ENCODE results near the gene CDC14B. TPM values are rescaled to one million over a fixed set of nuclear protein-coding genes. Genes with fewer than 3 reads are reported as not detected.
A peak's percentile ranks its signal among the peaks of the same experiment; 100 is the strongest.

CDC14B gene
- total and polyA plus RNA-seq, 2 of the 4 experiments (the other 2 are of a cell fraction): 9.7 to 26.3 TPM

GRCh38 chr9:96612105-96612965 lies 7.3 kb downstream of the CDC14B start:
- Histone ChIP-seq H3K14ac (replicated peaks; ENCODE audit: low read depth, low read length) (peak overlapping the region; percentile 36), H3K9ac (ENCODE audit: low read depth, low read length) (peak overlapping the region; percentile 39), H2AK5ac (ENCODE audit: low read depth, low read length) (peak overlapping the region; percentile 1; the same call in 1 of the 2 replicates), H4K5ac (ENCODE audit: low read depth, low read length) (no peak overlapping the region; the same call in 1 of the 2 replicates), H2AFZ (replicated peaks; ENCODE audit: low read length, poor library complexity) (peak overlapping the region; percentile 84), H3K9me3 (ENCODE audit: control insufficient read depth, insufficient read depth, low read length) (no peaks in the 10 kb centered on the region), H3K4me3 (ENCODE audit: insufficient read depth, low read depth, low read length) (peak overlapping the region; percentile 0; the same call in 1 of the 2 replicates), H3K23ac (ENCODE audit: low read depth, low read length) (peak overlapping the region; percentile 49), H3K27ac (ENCODE audit: insufficient read depth, low read length) (peak overlapping the region; percentile 4; the same call in 1 of the 2 replicates), H3K4ac (ENCODE audit: low read depth, low read length) (peak overlapping the region; percentile 80), H4K8ac (ENCODE audit: low read depth in 2 of 2, low read length in 2 of 2) (peak overlapping the region in 1 of 2 experiments; percentile 20; a peak in 2 of 4 replicates), H2BK20ac (ENCODE audit: low read depth, low read length) (peak overlapping the region; percentile 73), H3K4me1 (ENCODE audit: control insufficient read depth, insufficient read depth, low read length) (peaks cover 8% of the 10 kb centered on the region), H2AK9ac (replicated peaks; ENCODE audit: low read depth, low read length, poor library complexity) (peak overlapping the region; percentile 91), H3K27me3 (ENCODE audit: control insufficient read depth, insufficient read depth, low read length) (no peaks in the 10 kb centered on the region), H4K20me1 (ENCODE audit: insufficient read depth, low read length) (no peaks in the 10 kb centered on the region; the same call in 1 of the 2 replicates), H3K56ac (ENCODE audit: extremely low read depth, insufficient read depth, low read length) (peak overlapping the region; percentile 8; the same call in 1 of the 2 replicates), H3K18ac (ENCODE audit: low read depth, low read length) (no peak overlapping the region; the same call in 1 of the 2 replicates), H2BK15ac (ENCODE audit: low read depth, low read length) (peak overlapping the region; percentile 85; the same call in 1 of the 3 replicates), H2BK120ac (ENCODE audit: low read depth, low read length) (peak overlapping the region; percentile 80), H3K36me3 (ENCODE audit: control insufficient read depth, insufficient read depth, low read length) (no peaks in the 10 kb centered on the region), H3K9me1 (ENCODE audit: insufficient read depth, low read length) (peaks cover 5% of the 10 kb centered on the region), H4K91ac (ENCODE audit: insufficient read depth, low read depth, low read length) (peak overlapping the region; percentile 53; the same call in 1 of the 2 replicates), H3K79me1 (ENCODE audit: low read depth in 1 of 2, low read length in 2 of 2) (peaks cover 9 to 57% of the 10 kb centered on the region in 2 experiments; a peak in 3 of 4 replicates), H3K4me2 (ENCODE audit: low read depth, low read length) (peak overlapping the region; percentile 60), H2BK5ac (ENCODE audit: low read depth, low read length, poor library complexity, severe bottlenecking) (peak overlapping the region; percentile 28)
- CTCF ChIA-PET: interaction anchor here (0.7 kb wide), 1 partner anchor 54 kb away, joined by 4 read pairs; no protein-coding TSS in a partner anchor
- DNase-seq (peak; percentile 96), ATAC-seq (ENCODE audit: low read depth) (peak; percentile 93)
- intact Hi-C loops (cut with micrococcal nuclease) (loop anchor here (2.0 to 5.0 kb wide), 3 partner anchors 45 to 196 kb away; partner anchors contain the start of gene HABP4), dilution Hi-C loops (cut with HindIII; ENCODE audit: low sequenced_read_pairs, unreplicated experiment) (no loop called here), in situ Hi-C loops (cut with MboI; ENCODE audit: low sequenced_read_pairs) (no loop called here)
- POLR2A ChIA-PET (ENCODE audit: unreplicated experiment): no interaction called here
- BruUV-seq (replicated peaks): no TSS peak
- WGBS, 2 experiments (ENCODE audit: extremely low coverage in 2 of 2, insufficient read length in 1 of 2): 10% methylated on average over 9 of the region's 12 CpGs; no CpG with 5 or more reads in 1 of the 2 experiments
- TF ChIP-seq SMC3 (IDR thresholded peaks at IDR 0.05; ENCODE audit: low read depth, low read length) (no peak), CTCF (conservative IDR thresholded peaks at IDR 0.05; ENCODE audit: low read depth, low read length) (no peak), POLR2A (IDR thresholded peaks at IDR 0.05; ENCODE audit: low read depth, low read length) (peak; percentile 68; the same call in 1 of the 2 replicates), RAD21 (IDR thresholded peaks at IDR 0.05; ENCODE audit: low read length) (0 out of 2 replicates have a peak, but pooled peaks have one; percentile 23), ELK1 (IDR thresholded peaks at IDR 0.05; ENCODE audit: borderline replicate concordance, low read depth, low read length) (no peak), CHD1 (IDR thresholded peaks at IDR 0.05; ENCODE audit: low read depth, low read length) (no peak), BHLHE40 (IDR thresholded peaks at IDR 0.05; ENCODE audit: low read depth, low read length) (peak; percentile 94), NFE2L2 (IDR thresholded peaks at IDR 0.05; ENCODE audit: low read depth, low read length) (peak; percentile 91), RFX5 (IDR thresholded peaks at IDR 0.05; ENCODE audit: low read depth, low read length) (no peak), MXI1 (IDR thresholded peaks at IDR 0.05; ENCODE audit: borderline replicate concordance, low read depth, low read length) (no peak), FOS (IDR thresholded peaks at IDR 0.05; ENCODE audit: low read depth, low read length) (peak; percentile 76), MAZ (IDR thresholded peaks at IDR 0.05; ENCODE audit: borderline replicate concordance, low read depth, low read length) (no peak)

Data from IMR-90 (cell line).